GM19372 (cell line): ENCODE results near the gene TENM4.
"Not testable (repeated sequence)": the region's sequence is repeated elsewhere in the genome, so short reads cannot be mapped to it uniquely, and the experiment has no call there.

Experiments
- ATAC-seq: cut with Tn5 transposase; IDR thresholded peaks from one replicate; pipeline ENCODE4 v1.9.1; 2021; ENCODE audit warnings: mild to moderate bottlenecking, low read depth, moderate library complexity; ENCODE audit not compliant: unreplicated experiment

The TENM4 gene

DNA sequence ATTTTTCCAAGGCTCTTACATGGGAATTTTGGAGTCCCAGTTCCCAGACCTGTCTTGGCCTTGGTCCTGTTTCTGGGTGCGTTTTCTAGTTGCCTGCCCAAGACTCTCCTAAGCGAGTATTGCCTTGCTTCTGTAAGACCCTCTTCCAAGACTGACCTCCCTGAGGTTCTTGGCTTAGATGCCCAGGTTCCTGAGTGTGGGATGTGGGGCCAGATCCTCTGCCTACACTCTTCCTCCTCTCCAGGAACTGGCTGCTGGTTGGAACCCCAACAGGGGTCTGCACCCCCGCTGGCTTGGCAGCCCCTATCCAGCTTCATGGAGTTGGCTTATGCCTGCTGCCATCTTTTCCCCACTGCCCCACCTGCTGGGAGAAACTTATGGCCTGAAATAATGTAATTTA is 429.5 kb downstream of the TENM4 start:
- ATAC-seq: no peak

DNA sequence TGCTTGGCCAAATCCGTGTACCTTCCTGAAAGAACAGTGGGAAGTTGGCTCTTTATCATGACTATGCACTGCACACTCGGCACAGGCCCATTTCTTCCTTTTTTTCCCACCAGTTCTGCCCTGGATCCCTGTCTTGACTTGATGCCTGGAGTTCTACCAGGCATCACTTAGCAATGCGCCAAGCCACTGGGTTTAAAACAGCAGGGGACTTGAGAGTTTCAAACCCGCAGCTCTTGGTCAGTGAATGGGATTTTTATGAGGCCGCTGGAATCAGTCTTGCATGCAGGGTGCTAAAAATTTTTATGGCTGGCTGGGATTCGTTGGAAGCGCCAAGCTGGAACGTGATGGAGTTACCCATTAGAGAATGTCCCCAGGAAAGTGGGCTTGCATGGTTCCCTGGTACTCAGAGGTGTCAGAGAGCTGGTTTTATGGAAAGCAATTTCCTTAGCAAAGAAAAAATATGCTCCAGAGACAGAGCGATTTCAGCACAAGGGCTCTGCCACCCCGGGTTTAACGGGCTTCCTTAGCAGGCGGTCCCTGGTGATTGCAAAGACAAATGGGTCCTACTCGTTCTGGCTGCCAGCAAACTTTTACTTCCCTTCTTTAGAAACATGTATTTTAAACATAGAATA is 432.9 kb downstream of the TENM4 start:
- ATAC-seq: no peak

- no peak for ATAC-seq
These were observed 434.0 kb downstream of the TENM4 start for GRCh38 chr11:79006854-79007253.

DNA sequence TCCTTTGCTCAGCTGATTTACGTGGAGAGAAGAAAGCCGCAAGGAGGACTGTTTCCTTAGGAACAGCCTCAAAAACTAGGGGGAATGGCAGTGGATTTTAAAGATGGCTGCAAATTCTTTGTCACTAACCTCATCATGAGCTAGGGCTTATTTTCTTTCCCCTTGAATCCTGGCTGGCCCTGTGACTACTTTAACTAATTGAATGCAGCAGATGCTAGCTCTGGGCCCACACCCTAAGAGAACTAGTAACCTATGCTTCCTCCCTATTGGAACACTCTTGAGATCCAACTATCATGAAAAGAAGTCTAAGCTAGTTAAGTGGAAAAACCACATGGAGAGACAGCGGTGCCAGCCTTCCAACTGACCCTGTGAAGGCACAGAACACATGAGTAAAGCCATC is 444.8 kb downstream of the TENM4 start:
- no peak for ATAC-seq

DNA sequence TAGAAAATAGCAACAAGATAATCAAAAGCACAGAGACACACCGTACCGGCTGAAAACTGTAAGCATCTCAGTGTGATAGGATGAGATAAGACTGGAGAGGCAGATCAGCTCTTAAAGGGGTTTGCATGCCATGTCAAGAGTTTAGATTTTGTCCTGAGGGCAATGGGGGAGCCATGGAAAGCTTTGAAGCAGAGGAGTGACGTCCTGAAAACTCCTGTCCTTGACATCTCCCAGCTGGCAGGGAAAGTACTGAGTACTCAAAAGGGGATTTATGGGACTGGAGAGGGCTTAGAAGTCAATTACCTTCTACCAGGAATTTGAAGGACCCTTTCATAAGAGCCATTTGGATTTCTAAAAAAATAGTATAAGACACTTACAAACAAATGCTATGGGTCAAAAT is 445.7 kb downstream of the TENM4 start:
- ATAC-seq: no peak

- no peak for ATAC-seq
These were observed 446.9 kb downstream of the TENM4 start for GRCh38 chr11:78993802-78994430.

DNA sequence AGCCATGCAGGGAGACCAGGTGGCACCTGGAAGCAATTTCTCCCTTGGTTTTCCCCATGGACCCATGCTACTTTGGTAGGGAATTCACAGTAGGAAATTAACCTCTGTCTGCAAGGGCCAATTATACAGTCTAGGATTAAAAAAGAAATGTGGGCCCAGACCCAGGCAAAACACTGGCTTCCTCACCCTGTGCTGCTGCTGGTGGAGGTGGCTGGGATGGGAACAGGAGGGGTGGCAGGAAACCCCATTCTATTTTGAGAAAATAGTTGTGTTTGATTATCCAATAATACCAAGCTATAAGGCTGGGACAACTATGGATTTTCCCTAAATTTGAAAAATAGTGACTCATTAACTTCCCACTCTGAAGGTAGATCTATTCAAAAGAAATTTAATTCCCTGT is 449.1 kb downstream of the TENM4 start:
- no peak for ATAC-seq

DNA sequence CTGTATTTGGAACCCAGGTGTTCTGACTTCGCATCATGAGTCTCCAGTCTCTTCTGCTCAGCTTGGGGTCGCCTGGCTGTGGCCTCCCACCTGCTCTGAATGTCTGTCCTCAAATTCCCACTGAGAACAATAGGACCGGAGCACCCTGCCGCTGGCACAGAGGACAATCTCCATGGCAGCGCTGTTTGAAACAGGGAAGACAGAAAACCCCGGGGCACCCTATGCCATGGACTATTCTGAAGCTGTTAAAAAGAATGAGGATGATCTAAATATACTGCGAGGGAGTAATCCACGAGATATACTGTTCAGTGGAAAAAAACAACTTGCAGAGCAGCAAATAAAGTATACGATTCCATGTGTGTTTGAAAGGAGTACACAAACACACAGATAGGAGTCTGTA is 450.6 kb downstream of the TENM4 start:
- ATAC-seq: no peak

DNA sequence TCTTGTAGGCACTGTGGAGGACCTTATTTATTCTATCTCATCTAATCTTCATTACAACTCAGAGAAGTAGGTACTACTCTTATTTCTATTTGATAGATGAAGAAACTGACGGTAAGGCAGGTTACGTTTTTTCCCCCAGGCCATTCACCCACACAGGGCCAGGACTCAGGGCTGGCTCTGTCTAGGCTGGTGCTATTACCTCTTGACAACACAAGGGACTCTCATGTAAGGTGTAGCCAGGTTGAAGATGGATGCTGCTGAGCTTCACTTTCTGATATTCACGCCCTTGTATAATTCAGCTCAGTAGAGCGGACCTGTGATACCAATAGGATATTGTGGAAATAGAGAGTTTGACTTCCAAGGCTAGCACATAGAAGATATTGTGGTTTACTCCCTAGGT is 453.1 kb downstream of the TENM4 start:
- no peak for ATAC-seq

- ATAC-seq: no peak
These were observed 454.5 kb downstream of the TENM4 start for GRCh38 chr11:78986305-78986704.

GRCh38 chr11:78985663-78986062 is 455.2 kb downstream of the TENM4 start:
- ATAC-seq: no peak

DNA sequence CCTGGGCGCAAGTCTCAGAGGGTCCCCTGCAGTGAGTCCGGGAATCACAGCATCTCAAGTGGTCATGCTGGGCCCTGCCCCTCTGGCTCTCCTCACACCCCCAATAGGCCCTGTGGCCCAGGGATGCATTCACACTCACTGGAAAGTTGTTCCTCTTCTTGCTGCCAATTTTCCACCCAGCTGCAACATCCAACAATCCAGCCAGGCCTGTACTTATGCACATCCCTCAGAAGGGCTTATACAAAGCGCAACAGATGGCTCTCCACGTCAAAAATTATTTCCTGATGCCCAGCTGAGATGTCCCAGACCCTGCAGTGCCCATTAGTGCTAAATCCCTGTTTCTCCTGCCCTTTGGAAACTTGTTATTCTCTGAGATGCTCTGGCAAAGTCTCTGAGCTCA is 458.4 kb downstream of the TENM4 start:
- no peak for ATAC-seq

- ATAC-seq: no peak
These were observed 459.7 kb downstream of the TENM4 start for GRCh38 chr11:78981153-78981552.

GRCh38 chr11:78978831-78979230 is 462.0 kb downstream of the TENM4 start:
- no peak for ATAC-seq

DNA sequence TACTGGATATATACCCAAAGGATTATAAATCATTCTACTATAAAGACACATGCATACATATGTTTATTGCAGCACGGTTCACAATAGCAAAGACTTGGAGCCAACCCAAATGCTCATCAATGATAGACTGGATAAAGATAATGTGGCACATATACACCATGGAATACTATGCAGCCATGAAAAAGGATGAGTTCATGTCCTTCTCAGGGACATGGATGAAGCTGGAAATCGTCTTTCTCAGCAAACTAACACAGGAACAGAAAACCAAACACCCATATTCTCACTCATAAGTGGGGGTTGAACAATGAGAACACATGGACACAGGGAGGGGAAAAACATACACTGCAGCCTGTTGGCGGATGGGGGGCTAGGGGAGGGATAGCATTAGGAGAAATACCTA is 463.0 kb downstream of the TENM4 start:
- not testable (repeated sequence) for ATAC-seq

- ATAC-seq: no peak
These were observed 463.8 kb downstream of the TENM4 start for GRCh38 chr11:78977009-78977408.

DNA sequence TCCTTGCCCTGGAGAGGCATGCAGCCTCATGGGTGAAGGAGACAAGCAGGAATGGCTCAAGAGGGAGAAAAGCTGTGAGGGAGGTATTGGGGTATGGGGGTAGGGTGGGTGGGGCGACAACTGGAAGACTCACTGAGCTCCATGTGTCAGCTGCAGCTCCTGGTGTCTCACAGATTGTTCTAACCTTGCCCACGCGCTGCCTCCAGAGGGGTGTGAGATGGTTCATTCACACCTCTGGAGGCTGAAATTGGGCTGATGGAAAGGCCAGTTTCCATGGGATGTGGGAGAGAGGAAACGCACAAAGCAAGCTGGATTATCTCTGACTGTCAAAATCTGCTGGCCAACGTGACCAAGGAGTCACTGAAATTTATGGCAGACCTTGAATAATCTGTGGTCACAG is 465.7 kb downstream of the TENM4 start:
- ATAC-seq: no peak

DNA sequence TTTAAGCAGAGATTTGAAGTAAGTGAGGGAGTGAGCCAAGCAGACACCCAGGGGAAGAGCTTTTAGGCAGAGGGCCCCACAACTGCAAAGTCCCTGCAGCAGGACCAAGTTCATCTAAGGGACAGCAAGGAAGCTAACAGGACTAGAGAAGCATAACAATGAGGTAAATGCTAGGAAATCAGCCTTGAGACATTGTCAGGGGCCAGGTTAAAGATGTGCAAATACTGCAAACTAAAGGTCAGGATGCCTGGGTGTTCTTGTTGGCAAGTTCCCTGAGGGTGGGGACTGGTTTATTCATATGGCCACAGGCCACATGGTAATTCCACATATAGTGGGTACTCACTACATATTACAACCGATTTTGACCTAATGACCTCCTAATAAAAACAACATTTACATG is 467.0 kb downstream of the TENM4 start:
- no peak for ATAC-seq

- no peak for ATAC-seq
These were observed 468.2 kb downstream of the TENM4 start for GRCh38 chr11:78972590-78972989.

- no peak for ATAC-seq
These were observed 468.7 kb downstream of the TENM4 start for GRCh38 chr11:78972177-78972576.

DNA sequence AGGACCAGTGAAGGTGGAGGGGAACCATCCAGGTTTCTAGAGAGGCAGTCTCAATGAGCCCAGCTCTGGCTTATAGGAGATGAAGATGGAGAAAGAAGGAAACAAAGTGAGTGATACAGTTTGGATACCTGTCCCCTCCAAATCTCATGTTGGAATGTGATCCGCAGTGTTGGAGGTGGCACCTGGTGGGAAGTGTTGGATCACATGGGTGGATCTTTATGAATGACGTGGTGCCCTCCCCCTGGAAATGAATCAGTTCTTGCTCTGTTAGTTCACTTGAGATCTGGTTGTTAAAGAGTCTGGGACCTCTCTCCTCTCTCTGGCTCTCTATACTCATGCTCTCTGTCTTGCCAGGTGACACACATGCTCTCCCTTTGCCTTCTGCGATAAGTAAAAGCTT is 473.0 kb downstream of the TENM4 start:
- ATAC-seq: no peak

GRCh38 chr11:78965432-78965831 is 475.4 kb downstream of the TENM4 start:
- no peak for ATAC-seq
